GM12878 (cell line): ENCODE data around the gene SIX1. TPM values are rescaled to one million over a fixed set of nuclear protein-coding genes. Genes with fewer than 3 reads are reported as not detected.

Source experiments
- ATAC-seq: fragments of 200-7000 bp; cut with Tn5 transposase; 3 replicates; pipeline ENCODE4 v1.9.1; 2020; ENCODE audit warnings: mild to moderate bottlenecking, moderate library complexity
- BruUV-seq: library from RNA; stranded (reverse); fragments of 400-500 nt; replicated peaks from 2 replicates; lab custom pipeline; 2021; lab: Mats Ljungman, UMichigan
- CTCF ChIA-PET: fragments of 300-600 bp; sonication (Branson Sonifier 250); formaldehyde crosslinking; extraction: SDS; loops from one replicate; lab custom pipeline; 2021; ENCODE audit warnings: inconsistent platforms; lab: Yijun Ruan, JAX
- POLR2A ChIA-PET: fragments of 350-600 bp; formaldehyde crosslinking; extraction: SDS; loops from one replicate; lab custom pipeline; 2021; ENCODE audit warnings: inconsistent platforms; lab: Charles Lee
- RAD21 ChIA-PET: fragments of 300-600 bp; sonication (Branson Sonifier 250); formaldehyde crosslinking; loops from one replicate; lab custom pipeline; 2023; ENCODE audit warnings: antibody characterized with exemption; ENCODE audit not compliant: unreplicated experiment; lab: Charles Lee
- SMC1A ChIA-PET: fragments of 300-600 bp; sonication (Branson Sonifier 250); formaldehyde crosslinking; loops from one replicate; lab custom pipeline; 2023; ENCODE audit not compliant: unreplicated experiment, uncharacterized antibody; lab: Charles Lee
- DNase-seq: peaks from one replicate; pipeline ENCODE4 v3.0.0-alpha.2; 2011; ENCODE audit warnings: low read depth, low spot score
- FAIRE-seq: peaks from 3 replicates; lab custom pipeline; 2011; peaks lifted over from hg19 to GRCh38; lab: Jason Lieb, UNC
- H2AFZ ChIP-seq: 2 replicates; pipeline ENCODE4 v1.6.0; 2011; ENCODE audit warnings: low read depth, low read length, control low read depth; ENCODE audit not compliant: control insufficient read depth
- H3K27ac ChIP-seq: 2 replicates; pipeline ENCODE4 v1.5.1; 2011; ENCODE audit warnings: control low read depth; ENCODE audit not compliant: control insufficient read depth, insufficient read depth
- H3K27me3 ChIP-seq, 2 experiments: replicated peaks in 1 of 2; 2 replicates each; pipeline versions ENCODE4 v1.6.0 to v1.6.1; 2011; ENCODE audit warnings: low read length in 1 of 2; ENCODE audit not compliant: control insufficient read depth in 2 of 2, insufficient read depth in 2 of 2
- H3K36me3 ChIP-seq, 2 experiments: 2 replicates each; pipeline ENCODE4 v1.5.1; 2011; ENCODE audit warnings: low read length in 1 of 2; ENCODE audit not compliant: control insufficient read depth in 2 of 2, insufficient read depth in 2 of 2
- H3K4me1 ChIP-seq: 2 replicates; pipeline ENCODE4 v1.6.1; 2011; ENCODE audit warnings: mild to moderate bottlenecking, low read length, moderate library complexity, mixed read lengths; ENCODE audit not compliant: control insufficient read depth, insufficient read depth
- H3K4me2 ChIP-seq: 2 replicates; pipeline ENCODE4 v1.6.0; 2011; ENCODE audit warnings: control low read depth; ENCODE audit not compliant: control insufficient read depth, insufficient read depth
- H3K4me3 ChIP-seq: fragments of 200-600 bp; sonication (generic); 2 replicates; pipeline ENCODE4 v1.5.1; 2016
- H3K79me2 ChIP-seq: 2 replicates; pipeline ENCODE4 v1.6.0; 2011; ENCODE audit warnings: low read length; ENCODE audit not compliant: control insufficient read depth, insufficient read depth
- H3K9ac ChIP-seq: 2 replicates; pipeline ENCODE4 v1.8.0; 2011; ENCODE audit warnings: low read length, control low read depth, mixed read lengths; ENCODE audit not compliant: control insufficient read depth, insufficient read depth
- H3K9me3 ChIP-seq: replicated peaks from 3 replicates; pipeline ENCODE4 v1.5.1; 2011; ENCODE audit warnings: mild to moderate bottlenecking, low read length; ENCODE audit not compliant: control insufficient read depth, insufficient read depth
- H4K20me1 ChIP-seq: 2 replicates; pipeline ENCODE4 v1.6.0; 2011; ENCODE audit not compliant: control insufficient read depth, insufficient read depth
- SUPT20H ChIP-seq: IDR thresholded peaks from 2 replicates; pipeline ENCODE4 v1.6.1; 2011; ENCODE audit warnings: low read depth, mild to moderate bottlenecking, low read length, moderate library complexity, borderline replicate concordance; ENCODE audit not compliant: control insufficient read depth
- ZBTB11 ChIP-seq: fragments of 450-650 bp; formaldehyde crosslinking; IDR thresholded peaks from 2 replicates; pipeline ENCODE4 v1.5.0; 2022; ENCODE audit warnings: mild to moderate bottlenecking, missing genetic modification characterization
- ZNF24 ChIP-seq: fragments of 450-650 bp; IDR thresholded peaks from 2 replicates; pipeline ENCODE4 v1.6.1; 2017; ENCODE audit warnings: antibody characterized with exemption, mild to moderate bottlenecking
- in situ Hi-C: fragments of 300-500 bp; cut with MboI; formaldehyde crosslinking; loops from 9 replicates; pipeline ENCODE4 v1.14.3; 2018; ENCODE audit warnings: mixed read lengths
- intact Hi-C: fragments of 100-400 bp; cut with micrococcal nuclease; formaldehyde crosslinking; loops from one replicate; pipeline ENCODE4 v1.14.2; 2022; ENCODE audit not compliant: unreplicated experiment
- polyA plus RNA-seq, 11 experiments: library from polyadenylated mRNA; depleted of rRNA in 4 of 11; unstranded in 6 of 11; stranded (reverse) in 5 of 11; fragments of >200 nt; fragmentation: Nextera tagmentation in 4 of 11; fragmentation: Illumina TruSeq in 1 of 11; extraction: Ambion mirVana in 4 of 11; extraction: Trizol in 1 of 11; gene quantifications; 1 replicate in 1 of 11; 2 replicates in 10 of 11; pipeline versions ENCODE4 v1.2.1 to v1.2.3, GENCODE V29; 2011 to 2016; ENCODE audit warnings: inconsistent platforms in 2 of 11, missing spikeins in 2 of 11, low read depth in 1 of 11
- total RNA-seq, 4 experiments: library from RNA; depleted of rRNA in 3 of 4; stranded (reverse); fragments of >200 nt in 3 of 4; fragmentation: Illumina TruSeq in 1 of 4; extraction: Trizol in 1 of 4; gene quantifications; 2 replicates each; pipeline versions ENCODE4 v1.2.1 to v1.2.3, GENCODE V29; 2013 to 2021

The SIX1 gene
- total and polyA plus RNA-seq, 10 of the 15 experiments (the other 5 are each of a cell fraction or from before 2014, with no cell fraction given) = 0.03 to 0.06 (median 0.05) TPM; not detected in 5

GRCh38 chr14:60630129-60630528 lies 19.1 kb downstream of the SIX1 start:
- Histone ChIP-seq H3K27ac (no peak overlapping the region), H4K20me1 (no peaks in the 10 kb centered on the region), H3K36me3 (no peaks in the 10 kb centered on the region), H3K4me3 (no peak overlapping the region), H3K79me2 (no peaks in the 10 kb centered on the region), H3K9ac (no peak overlapping the region), H2AFZ (no peak overlapping the region), H3K9me3 (no peaks in the 10 kb centered on the region), H3K27me3 (peaks cover 0 to 5% of the 10 kb centered on the region in 2 experiments; a peak in 2 of 4 replicates), H3K4me1 (peaks cover 8% of the 10 kb centered on the region; the same call in 1 of the 2 replicates), H3K4me2 (no peak overlapping the region)
- ChIA-PET RAD21 (no interaction called here), POLR2A (no interaction called here), CTCF (interaction anchor here (1.0 kb wide), 1 partner anchor 622 kb away, joined by 4 read pairs; no protein-coding TSS in a partner anchor), SMC1A (interaction anchor here (0.5 kb wide), 1 partner anchor 623 kb away, joined by 4 read pairs; no protein-coding TSS in a partner anchor)
- no peak for ATAC-seq
- in situ Hi-C loops = loop anchor here (25.0 kb wide), 1 partner anchor 1182 kb away; the partner anchor contains the start of gene SYT16
- no TSS peak for BruUV-seq
- intact Hi-C loops = no loop called here
- TF ChIP-seq ZNF24 (no peak), ZBTB11 (CRISPR knock-in tag) (no peak), SUPT20H (no peak)
- no peak for DNase-seq
- FAIRE-seq = no peak
